BE2C (cell line): ENCODE measurements around the gene NPC2.

Experiments used
- DNase-seq: peaks from one replicate; pipeline ENCODE4 v3.0.0-alpha.2; 2020
- H3K27me3 ChIP-seq: fragments of 250-450 bp; sonication (Bioruptor Pico); 2 replicates; pipeline ENCODE4 v1.5.1; 2020; ENCODE audit warnings: mild to moderate bottlenecking
- H3K36me3 ChIP-seq: fragments of 250-450 bp; sonication (Bioruptor Pico); 2 replicates; pipeline ENCODE4 v1.5.1; 2020; ENCODE audit warnings: mild to moderate bottlenecking
- H3K4me1 ChIP-seq: fragments of 250-450 bp; sonication (Bioruptor Pico); 2 replicates; pipeline ENCODE4 v1.5.1; 2020
- H3K4me3 ChIP-seq: 2 replicates; pipeline ENCODE4 v1.5.1; 2011; ENCODE audit warnings: low read depth, low read length
- H3K9me3 ChIP-seq: fragments of 250-450 bp; sonication (Bioruptor Pico); 2 replicates; pipeline ENCODE4 v1.5.1; 2020
- CTCF ChIP-seq: IDR thresholded peaks from 2 replicates; pipeline ENCODE4 v1.5.1; 2012; ENCODE audit warnings: mild to moderate bottlenecking, low read depth, low read length

NPC2 gene

GRCh38 chr14:74515891-74516412, 22.8 kb upstream of the NPC2 start:
- Histone ChIP-seq H3K4me1 (no peaks in the 10 kb centered on the region), H3K9me3 (no peaks in the 10 kb centered on the region), H3K27me3 (no peaks in the 10 kb centered on the region), H3K4me3 (no peak overlapping the region), H3K36me3 (no peaks in the 10 kb centered on the region)
- DNase-seq = no peak
- TF ChIP-seq CTCF = no peak

- TF ChIP-seq CTCF = no peak
- H3K4me3 ChIP-seq = no peak overlapping the region
- H3K4me1 ChIP-seq = no peaks in the 10 kb centered on the region
- H3K27me3 ChIP-seq = no peaks in the 10 kb centered on the region
- DNase-seq = no peak
- no peaks in the 10 kb centered on the region for H3K9me3 ChIP-seq
- H3K36me3 ChIP-seq = no peaks in the 10 kb centered on the region
Observed at GRCh38 chr14:74514471-74514941, 21.4 kb upstream of the NPC2 start.

- DNase-seq = no peak
- TF ChIP-seq CTCF = no peak
- no peaks in the 10 kb centered on the region for H3K9me3 ChIP-seq
- no peaks in the 10 kb centered on the region for H3K27me3 ChIP-seq
- H3K4me3 ChIP-seq = no peak overlapping the region
- no peaks in the 10 kb centered on the region for H3K4me1 ChIP-seq
- H3K36me3 ChIP-seq = no peaks in the 10 kb centered on the region
Observed at GRCh38 chr14:74511966-74512830, 19.1 kb upstream of the NPC2 start.

GRCh38 chr14:74510959-74511409, 17.9 kb upstream of the NPC2 start:
- Histone ChIP-seq H3K36me3 (no peaks in the 10 kb centered on the region), H3K4me3 (no peak overlapping the region), H3K27me3 (no peaks in the 10 kb centered on the region), H3K9me3 (no peaks in the 10 kb centered on the region), H3K4me1 (no peaks in the 10 kb centered on the region)
- no peak for TF ChIP-seq CTCF
- no peak for DNase-seq

- no peak for DNase-seq
- Histone ChIP-seq H3K4me1 (no peaks in the 10 kb centered on the region), H3K36me3 (no peaks in the 10 kb centered on the region), H3K4me3 (no peak overlapping the region), H3K9me3 (no peaks in the 10 kb centered on the region), H3K27me3 (no peaks in the 10 kb centered on the region)
- TF ChIP-seq CTCF = no peak
Observed at GRCh38 chr14:74510223-74510931, 17.3 kb upstream of the NPC2 start.
